Esophagus (tissue), 2 donors: ENCODE measurements around the gene CEMIP. TPM values are rescaled to one million over a fixed set of nuclear protein-coding genes. Genes with fewer than 3 reads are reported as not detected.

Experiments used
- H3K27ac ChIP-seq, 2 donors: one replicate each; pipeline ENCODE4 v1.5.1; 2013; ENCODE audit warnings: low read depth in 2 of 2, mild to moderate bottlenecking in 2 of 2, inconsistent platforms in 1 of 2, low read length in 1 of 2, moderate library complexity in 1 of 2
- H3K27me3 ChIP-seq, 2 donors: one replicate each; pipeline ENCODE4 v1.6.1; 2013; ENCODE audit warnings: low read length in 2 of 2, control low read depth in 1 of 2, mild to moderate bottlenecking in 1 of 2; ENCODE audit not compliant: insufficient read depth in 2 of 2, control insufficient read depth in 1 of 2
- H3K36me3 ChIP-seq, 2 donors: one replicate each; pipeline ENCODE4 v1.6.1; 2013; ENCODE audit warnings: low read length in 1 of 2; ENCODE audit not compliant: control insufficient read depth in 2 of 2, insufficient read depth in 2 of 2
- H3K4me1 ChIP-seq, 2 donors: one replicate each; pipeline ENCODE4 v1.6.1; 2013; ENCODE audit warnings: low read length in 1 of 2; ENCODE audit not compliant: control insufficient read depth in 2 of 2, insufficient read depth in 2 of 2
- H3K4me3 ChIP-seq, 2 donors: one replicate each; pipeline ENCODE4 v1.5.1; 2013; ENCODE audit warnings: low read length in 2 of 2, mild to moderate bottlenecking in 2 of 2, low read depth in 1 of 2, moderate library complexity in 1 of 2
- H3K9me3 ChIP-seq, 2 donors: one replicate each; pipeline ENCODE4 v1.6.1; 2013; ENCODE audit warnings: mild to moderate bottlenecking in 2 of 2, low read depth in 1 of 2, low read length in 1 of 2, moderate library complexity in 1 of 2; ENCODE audit not compliant: control insufficient read depth in 2 of 2, insufficient read depth in 1 of 2
- WGBS, 2 donors: extraction: QIAGEN DNeasy Blood & Tissue Kit; methylation state at CpG; one replicate each; pipeline ENCODE4 v1.1.7; 2013; 5-methylcytosine and 5-hydroxymethylcytosine counted together
- polyA plus RNA-seq, 2 donors: library from polyadenylated mRNA; stranded (reverse); fragments of 200-250 nt; gene quantifications; one replicate each; pipeline ENCODE4 v1.2.3, GENCODE V29; 2013
- donor health status: healthy with polysubstance abuse.
- donor health status: Bipolar disorder and iron deficiency.

Gene CEMIP
- polyA plus RNA-seq, 2 donors = 2.0 to 2.2 TPM

DNA sequence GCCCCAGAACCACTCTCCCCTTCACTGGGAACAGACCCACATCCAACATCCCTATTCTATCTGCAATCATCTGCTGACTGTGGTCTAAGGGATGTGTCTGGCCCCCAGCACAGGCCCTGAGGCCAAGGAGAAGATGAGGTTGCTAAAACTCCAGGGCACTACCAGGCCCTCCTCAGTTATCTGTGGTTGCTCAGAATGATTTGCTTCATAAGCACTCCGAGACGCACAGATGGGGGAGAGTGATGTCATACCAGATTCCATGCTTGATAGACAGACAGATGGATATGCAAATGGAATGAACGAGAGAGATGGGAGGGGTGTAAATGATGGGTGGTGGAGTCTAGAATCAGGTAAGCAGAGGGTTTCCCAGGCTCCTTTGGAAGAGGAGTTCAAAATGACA is 57.8 kb downstream of the CEMIP start:
- Histone ChIP-seq H3K4me1 (peaks cover 3 to 19% of the 10 kb centered on the region in 2 donors), H3K9me3 (no peaks in the 10 kb centered on the region), H3K36me3 (no peaks in the 10 kb centered on the region), H3K27ac (no peak overlapping the region), H3K27me3 (peaks cover 0 to under 1% of the 10 kb centered on the region in 2 donors), H3K4me3 (no peak overlapping the region)
- WGBS, 2 donors = 83 to 92% methylated on average over 3 of the region's 3 CpGs

DNA sequence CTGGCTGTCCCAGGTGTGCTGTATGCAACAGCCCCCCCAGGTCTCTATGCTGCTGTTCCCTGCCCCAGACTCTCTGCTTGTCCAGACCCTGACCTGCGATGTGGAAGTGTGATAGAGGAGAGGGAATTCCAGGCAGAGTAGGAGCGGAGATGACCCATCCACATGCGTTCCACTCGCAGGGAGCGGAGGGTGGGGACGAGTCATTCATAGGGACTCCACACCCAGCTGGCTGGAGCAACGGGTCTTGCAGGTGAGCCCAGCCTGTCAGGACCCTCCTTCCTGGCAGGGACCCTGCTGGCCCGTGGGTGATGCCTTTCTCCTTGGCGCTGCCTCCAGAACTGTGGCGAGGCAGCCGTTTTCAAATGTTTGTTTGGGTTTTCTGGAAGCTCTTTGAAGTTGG is 58.8 kb downstream of the CEMIP start:
- no peaks in the 10 kb centered on the region for H3K27me3 ChIP-seq
- peaks cover 3 to 19% of the 10 kb centered on the region in 2 donors for H3K4me1 ChIP-seq
- no peaks in the 10 kb centered on the region for H3K36me3 ChIP-seq
- no peaks in the 10 kb centered on the region for H3K9me3 ChIP-seq
- peak overlapping the region in 1 of 2 donors; percentile 44 for H3K27ac ChIP-seq
- H3K4me3 ChIP-seq = no peak overlapping the region
- 71 to 74% methylated on average over 11 of the region's 11 CpGs for WGBS, 2 donors

DNA sequence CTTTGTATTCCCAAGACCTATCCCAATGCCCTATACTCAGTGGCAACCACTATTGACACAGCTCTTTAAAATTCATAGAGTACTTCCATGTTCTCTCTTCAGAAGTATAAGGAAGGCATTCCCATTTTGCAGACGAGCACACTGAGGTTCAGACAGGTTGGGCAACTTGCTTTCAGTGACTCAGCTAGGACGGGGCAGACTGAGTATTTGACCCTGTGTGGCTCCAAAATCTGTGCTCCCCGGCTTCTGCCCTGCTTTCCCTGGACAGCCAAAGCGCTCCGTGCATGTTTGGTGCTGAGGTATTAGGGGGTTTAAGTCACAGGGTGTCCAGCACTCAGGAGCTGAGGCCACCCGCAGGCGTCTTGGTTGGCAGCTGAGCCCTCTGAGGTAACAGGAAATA is 59.5 kb downstream of the CEMIP start:
- H3K9me3 ChIP-seq = no peaks in the 10 kb centered on the region
- no peak overlapping the region for H3K4me3 ChIP-seq
- WGBS, 2 donors = 83 to 84% methylated on average over 7 of the region's 7 CpGs

DNA sequence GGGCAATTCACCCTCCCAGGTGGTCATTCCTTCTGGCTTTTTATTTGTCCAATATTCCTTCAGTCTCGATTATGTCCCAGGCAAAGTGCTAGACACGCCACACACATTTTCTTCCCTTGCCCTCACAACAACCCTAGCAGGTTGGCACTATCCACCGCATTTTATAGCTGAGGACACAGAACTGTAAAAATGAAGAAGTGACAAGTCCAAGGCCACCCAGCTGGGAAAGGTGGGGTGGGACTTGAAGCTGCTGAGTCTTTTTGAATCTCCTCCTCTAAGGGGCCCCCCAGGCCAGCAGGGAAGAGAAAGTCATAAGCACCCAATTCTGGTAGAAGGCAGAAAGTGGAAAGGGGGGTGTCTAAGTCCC is 60.6 kb downstream of the CEMIP start:
- Histone ChIP-seq H3K36me3 (no peaks in the 10 kb centered on the region), H3K9me3 (no peaks in the 10 kb centered on the region), H3K4me3 (no peak overlapping the region), H3K27me3 (no peaks in the 10 kb centered on the region), H3K27ac (peak overlapping the region; percentile 54 to 58), H3K4me1 (peaks cover 3 to 28% of the 10 kb centered on the region in 2 donors)
- WGBS, 2 donors = 74 to 86% methylated on average over 3 of the region's 3 CpGs

More for the DNA sequence above, 59.5 kb downstream of the CEMIP start:
- Histone ChIP-seq H3K27me3 (no peaks in the 10 kb centered on the region), H3K36me3 (no peaks in the 10 kb centered on the region), H3K27ac (peak overlapping the region in 1 of 2 donors; percentile 44), H3K4me1 (peaks cover 3 to 22% of the 10 kb centered on the region in 2 donors)

DNA sequence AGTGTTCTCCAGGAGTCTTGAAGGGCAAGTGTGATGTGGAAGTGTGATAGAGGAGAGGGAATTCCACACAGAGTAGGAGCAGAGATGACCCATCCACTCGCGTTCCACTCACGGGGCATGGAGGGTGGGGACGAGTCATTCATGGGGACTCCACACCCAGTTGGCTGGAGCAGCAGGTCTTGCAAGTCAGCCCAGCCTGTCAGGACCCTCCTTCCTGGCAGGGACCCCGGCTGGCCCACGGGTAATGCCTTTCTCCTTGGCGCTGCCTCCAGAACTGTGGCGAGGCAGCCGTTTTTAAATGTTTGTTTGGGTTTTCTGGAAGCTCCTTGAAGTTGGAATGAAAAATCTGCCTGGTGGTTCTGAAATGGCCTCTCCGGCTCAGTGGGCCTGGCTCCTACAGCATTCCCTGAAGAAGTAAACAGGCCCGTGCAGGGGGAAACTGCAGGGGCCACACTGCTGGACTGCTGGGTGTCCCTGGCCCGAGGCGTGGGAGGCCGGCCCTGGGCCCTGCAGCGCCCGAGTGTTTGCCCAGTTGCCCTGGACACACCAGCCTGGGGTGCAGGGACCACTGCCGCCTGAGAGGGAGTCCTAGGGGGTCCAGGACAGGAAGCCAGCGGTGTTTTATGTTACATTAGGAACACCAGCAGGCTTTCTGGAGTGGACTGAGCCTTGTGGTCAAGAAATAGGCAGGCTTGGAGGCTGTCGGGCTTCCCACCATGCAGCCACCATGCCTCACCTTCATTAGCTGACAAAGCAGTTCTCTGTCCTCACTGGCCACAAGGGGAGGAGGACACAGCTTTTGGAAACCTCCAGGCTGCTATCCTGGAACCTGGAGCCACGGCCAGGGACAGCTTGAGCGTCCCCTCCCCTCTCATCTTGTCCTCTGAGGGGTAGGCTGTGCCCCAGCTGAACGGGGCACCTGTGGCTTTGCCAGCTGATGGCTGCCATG is 61.3 kb downstream of the CEMIP start:
- Histone ChIP-seq H3K27ac (peak overlapping the region; percentile 54 to 58), H3K27me3 (no peaks in the 10 kb centered on the region)

DNA sequence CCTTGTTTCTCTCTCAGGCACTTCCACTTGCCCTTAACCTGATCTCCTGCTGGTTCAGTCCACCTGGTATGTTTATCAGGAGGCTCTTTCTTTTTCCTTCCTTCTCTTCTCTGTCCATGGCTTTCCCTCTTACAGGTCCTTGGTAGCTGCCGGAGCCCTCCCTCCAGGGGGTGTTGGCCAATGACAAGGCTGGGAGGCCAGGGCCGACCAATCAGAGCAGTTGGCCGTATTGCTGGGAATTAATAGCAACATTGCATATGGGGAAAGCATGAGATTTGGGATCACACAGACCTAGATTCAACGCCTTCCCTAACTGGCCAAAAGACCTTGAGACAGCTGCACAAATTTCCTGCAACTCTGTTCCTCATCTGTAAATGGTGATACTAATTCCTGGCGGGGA is 62.4 kb downstream of the CEMIP start:
- Histone ChIP-seq H3K4me3 (no peak overlapping the region), H3K4me1 (peaks cover 3 to 30% of the 10 kb centered on the region in 2 donors), H3K27ac (peak overlapping the region in 1 of 2 donors; percentile 22), H3K36me3 (no peaks in the 10 kb centered on the region), H3K27me3 (no peaks in the 10 kb centered on the region), H3K9me3 (no peaks in the 10 kb centered on the region)
- WGBS, 2 donors = 91 to 92% methylated on average over 5 of the region's 5 CpGs

More for the DNA sequence above, 61.3 kb downstream of the CEMIP start:
- WGBS, 2 donors = 61 to 71% methylated on average over 22 of the region's 22 CpGs
- Histone ChIP-seq H3K36me3 (no peaks in the 10 kb centered on the region), H3K4me3 (no peak overlapping the region), H3K9me3 (no peaks in the 10 kb centered on the region), H3K4me1 (peaks cover 3 to 26% of the 10 kb centered on the region in 2 donors)

DNA sequence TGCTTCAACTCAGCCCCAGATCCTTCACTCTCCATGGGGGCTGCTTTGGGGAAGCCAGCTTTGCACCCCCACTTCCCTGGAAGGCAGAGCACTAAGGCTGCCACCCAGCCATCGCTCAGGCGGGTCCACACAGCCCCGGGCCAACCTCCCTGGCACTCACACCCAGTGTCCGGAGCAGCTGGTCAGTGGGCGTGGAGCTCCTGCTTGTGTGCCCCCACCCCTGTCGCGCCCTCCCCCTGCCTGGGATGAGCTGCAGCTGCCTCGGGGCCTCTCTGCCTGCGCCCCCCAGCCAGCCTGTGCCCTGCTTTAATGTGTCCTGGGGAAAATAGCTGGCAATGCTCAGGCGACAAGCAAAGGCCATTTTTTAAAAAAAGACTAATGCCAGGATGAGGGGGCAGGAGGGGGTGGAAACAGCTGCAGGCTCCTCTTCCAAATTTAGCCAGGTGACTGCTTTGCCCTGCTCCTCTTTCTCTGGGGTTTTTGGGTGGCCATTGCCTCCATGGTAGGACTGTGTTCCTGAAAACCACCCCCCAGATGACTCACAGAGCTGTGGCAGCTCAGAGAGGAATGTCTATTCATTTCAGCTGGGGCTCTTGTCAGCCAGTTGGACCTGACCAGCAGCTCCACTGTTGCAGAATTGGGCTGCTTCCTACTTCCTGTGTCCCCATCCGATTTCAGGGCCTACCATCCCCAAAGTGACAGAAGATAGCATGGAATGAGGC is 65.0 kb downstream of the CEMIP start:
- Histone ChIP-seq H3K9me3 (no peaks in the 10 kb centered on the region), H3K27ac (peak overlapping the region; percentile 84 to 90), H3K36me3 (no peaks in the 10 kb centered on the region), H3K27me3 (no peaks in the 10 kb centered on the region), H3K4me3 (no peak overlapping the region), H3K4me1 (peaks cover 0 to 24% of the 10 kb centered on the region in 2 donors)
- WGBS, 2 donors = 72 to 74% methylated on average over 11 of the region's 11 CpGs

DNA sequence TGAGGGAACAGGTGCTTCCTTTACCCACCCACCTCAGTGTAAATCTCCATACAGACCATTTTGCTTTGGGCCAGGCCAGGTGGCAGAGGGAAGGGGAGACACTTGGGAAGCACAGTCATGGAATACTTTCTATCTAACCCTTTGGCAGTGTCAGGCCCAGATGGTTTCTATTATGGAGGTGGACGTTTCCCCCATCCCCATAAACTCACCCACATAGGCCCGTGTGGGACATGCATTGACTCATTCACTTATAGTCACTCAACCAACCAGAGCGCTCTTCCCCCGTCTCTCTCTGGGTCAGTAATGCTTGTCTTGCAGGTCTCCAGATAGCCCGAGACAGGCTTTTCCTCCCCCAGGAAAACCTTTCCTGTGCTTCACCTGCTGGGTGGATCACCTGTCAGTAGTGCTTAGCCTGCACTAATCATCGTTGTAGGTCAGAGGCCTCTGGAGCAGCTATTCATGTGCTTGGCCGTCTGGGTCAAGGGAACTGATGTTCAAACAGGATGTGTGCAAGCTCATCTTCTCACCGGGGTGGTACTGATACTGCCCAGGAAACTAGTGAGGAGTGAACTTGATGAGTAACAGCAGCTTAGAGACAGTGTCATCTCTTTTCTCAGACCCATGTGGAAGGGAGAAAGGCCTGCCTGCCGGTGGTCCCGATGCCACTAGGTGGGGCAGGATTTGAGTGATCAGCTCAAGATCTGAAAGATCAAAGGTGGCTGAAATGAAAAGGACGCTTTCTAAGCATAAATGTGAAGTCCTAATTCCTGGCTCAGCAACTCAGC is 67.1 kb downstream of the CEMIP start:
- H3K4me3 ChIP-seq = no peak overlapping the region
- peaks cover 0 to 22% of the 10 kb centered on the region in 2 donors for H3K4me1 ChIP-seq
- H3K9me3 ChIP-seq = no peaks in the 10 kb centered on the region
- H3K27ac ChIP-seq = peak overlapping the region; percentile 65 to 87
- WGBS, 2 donors = 63 to 69% methylated on average over 11 of the region's 11 CpGs
- no peaks in the 10 kb centered on the region for H3K27me3 ChIP-seq
- H3K36me3 ChIP-seq = no peaks in the 10 kb centered on the region

DNA sequence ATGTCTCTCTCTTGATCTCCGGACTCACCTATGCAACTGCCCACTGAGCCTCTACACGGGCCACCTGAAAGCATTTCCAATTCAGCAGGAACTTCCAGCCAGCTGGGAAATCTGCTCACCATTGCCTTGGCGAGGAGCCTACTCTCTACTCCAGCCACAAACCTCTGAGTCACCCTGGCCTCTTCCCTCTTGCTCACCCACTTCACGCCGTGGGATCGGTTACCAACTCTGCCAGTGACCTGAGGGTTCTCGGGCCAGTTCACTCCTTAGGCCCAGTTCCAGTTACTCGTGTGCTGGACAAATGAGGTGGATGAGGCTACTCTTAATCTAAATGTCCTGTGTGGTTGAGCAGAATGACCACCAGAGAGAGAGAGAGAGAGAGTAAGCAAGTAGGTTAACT is 70.1 kb downstream of the CEMIP start:
- peaks cover 0 to 21% of the 10 kb centered on the region in 2 donors for H3K4me1 ChIP-seq
- H3K9me3 ChIP-seq = no peaks in the 10 kb centered on the region
- WGBS, 2 donors = 31 to 51% methylated on average over 8 of the region's 8 CpGs
- H3K4me3 ChIP-seq = no peak overlapping the region
- H3K27me3 ChIP-seq = no peaks in the 10 kb centered on the region
- H3K36me3 ChIP-seq = no peaks in the 10 kb centered on the region
- peak overlapping the region; percentile 57 to 79 for H3K27ac ChIP-seq
